HCT116 (cell line): ENCODE data around the gene SLC19A1. TPM values are rescaled to one million over a fixed set of nuclear protein-coding genes. Genes with fewer than 3 reads are reported as not detected.

Source experiments
- ATAC-seq: fragments of 200-7000 bp; cut with Tn5 transposase; 2 replicates; pipeline ENCODE4 v1.9.1; 2020; ENCODE audit warnings: mild to moderate bottlenecking, moderate library complexity
- BruUV-seq: library from RNA; stranded (reverse); fragments of 400-500 nt; replicated peaks from 2 replicates; lab custom pipeline; 2021; lab: Mats Ljungman, UMichigan
- CTCF ChIA-PET: fragments of 300-600 bp; sonication (Branson Sonifier 250); formaldehyde crosslinking; loops from one replicate; lab custom pipeline; 2021; ENCODE audit warnings: antibody characterized with exemption; lab: Charles Lee
- POLR2A ChIA-PET: fragments of 300-600, 350-600 bp; sonication (Branson Sonifier 250); formaldehyde crosslinking; loops from one replicate; lab custom pipeline; 2021; ENCODE audit warnings: antibody characterized with exemption; lab: Charles Lee
- RAD21 ChIA-PET, 2 experiments: fragments of 300-600 bp; sonication (Branson Sonifier 250); formaldehyde crosslinking; loops; one replicate each; lab custom pipeline; 2023; ENCODE audit warnings: low total read pairs in 2 of 2; ENCODE audit not compliant: uncharacterized antibody in 2 of 2, unreplicated experiment in 2 of 2, low non-redundant PET in 1 of 2; lab: Charles Lee
- DNase-seq: peaks from one replicate; pipeline ENCODE4 v3.0.0-alpha.2; 2010; ENCODE audit warnings: low read depth, low spot score
- H2AFZ ChIP-seq: fragments of 200-600 bp; shearing (Covaris generic), sonication (generic); 2 replicates; pipeline ENCODE4 v1.6.1; 2017; ENCODE audit warnings: low read depth, mixed run types, mixed read lengths, antibody characterized with exemption, low read length; ENCODE audit not compliant: poor library complexity, severe bottlenecking
- H3K27ac ChIP-seq: 2 replicates; pipeline ENCODE4 v1.5.1; 2012; ENCODE audit warnings: low read depth, low read length
- H3K27me3 ChIP-seq: fragments of 200-600 bp; sonication (generic); 2 replicates; pipeline ENCODE4 v1.6.1; 2016; ENCODE audit warnings: mixed run types, low read length, mixed read lengths; ENCODE audit not compliant: insufficient read depth
- H3K36me3 ChIP-seq, 2 experiments: fragments of 200-500 bp in 1 of 2; fragments of 200-600 bp in 1 of 2; sonication (Bioruptor generic) in 1 of 2; sonication (generic) in 1 of 2; 2 replicates each; pipeline versions ENCODE4 v1.5.1 to v1.6.1; 2014 to 2016; ENCODE audit warnings: low read length in 2 of 2, inconsistent platforms in 1 of 2, mixed read lengths in 1 of 2, mixed run types in 1 of 2; ENCODE audit not compliant: insufficient read depth in 2 of 2, control insufficient read depth in 1 of 2
- H3K4me1 ChIP-seq, 2 experiments: fragments of 200-600 bp in 1 of 2; sonication (generic) in 1 of 2; 2 replicates each; pipeline versions ENCODE4 v1.5.1 to v1.6.1; 2012 to 2017; ENCODE audit warnings: low read length in 2 of 2, inconsistent platforms in 1 of 2, mild to moderate bottlenecking in 1 of 2, mixed read lengths in 1 of 2, mixed run types in 1 of 2, moderate library complexity in 1 of 2; ENCODE audit not compliant: insufficient read depth in 2 of 2, control insufficient read depth in 1 of 2
- H3K4me2 ChIP-seq: fragments of 200-600 bp; sonication (generic); 2 replicates; pipeline ENCODE4 v1.6.1; 2017; ENCODE audit warnings: mixed run types, low read length, mixed read lengths
- H3K4me3 ChIP-seq, 2 experiments: fragments of 200-600 bp in 1 of 2; sonication (generic) in 1 of 2; replicated peaks in 1 of 2; 2 replicates each; pipeline ENCODE4 v1.5.1; 2011 to 2016; ENCODE audit warnings: low read length in 2 of 2, control low read depth in 1 of 2, low read depth in 1 of 2, mild to moderate bottlenecking in 1 of 2, mixed read lengths in 1 of 2, mixed run types in 1 of 2
- H3K79me2 ChIP-seq: fragments of 200-600 bp; sonication (generic); 2 replicates; pipeline ENCODE4 v1.6.1; 2017; ENCODE audit warnings: mild to moderate bottlenecking, mixed run types, low read length, moderate library complexity, mixed read lengths; ENCODE audit not compliant: insufficient read depth
- H3K9ac ChIP-seq: fragments of 200-600 bp; sonication (generic); 2 replicates; pipeline ENCODE4 v1.6.1; 2016; ENCODE audit warnings: low read length, mixed read lengths
- H3K9me2 ChIP-seq: fragments of 200-600 bp; sonication (generic), shearing (Covaris generic); 2 replicates; pipeline ENCODE4 v1.6.1; 2017; ENCODE audit warnings: mixed run types, mild to moderate bottlenecking, moderate library complexity; ENCODE audit not compliant: insufficient read depth
- H3K9me3 ChIP-seq, 2 experiments: fragments of 200-500 bp in 1 of 2; fragments of 200-600 bp in 1 of 2; sonication (Bioruptor generic) in 1 of 2; sonication (generic) in 1 of 2; 2 replicates each; pipeline ENCODE4 v1.6.1; 2014 to 2017; ENCODE audit warnings: low read length in 2 of 2, mixed read lengths in 2 of 2, inconsistent platforms in 1 of 2, low read depth in 1 of 2, mild to moderate bottlenecking in 1 of 2, mixed run types in 1 of 2, moderate library complexity in 1 of 2; ENCODE audit not compliant: control insufficient read depth in 1 of 2, insufficient read depth in 1 of 2
- H4K20me1 ChIP-seq: fragments of 200-600 bp; sonication (generic), shearing (Covaris generic); 2 replicates; pipeline ENCODE4 v1.6.1; 2017; ENCODE audit warnings: mixed run types, mild to moderate bottlenecking, moderate library complexity; ENCODE audit not compliant: insufficient read depth
- CBX3 ChIP-seq: IDR thresholded peaks from 2 replicates; pipeline ENCODE4 v1.6.1; 2012; ENCODE audit warnings: low read depth
- CEBPB ChIP-seq: IDR thresholded peaks from 2 replicates; pipeline ENCODE4 v1.6.1; 2012; ENCODE audit warnings: low read depth
- EGR1 ChIP-seq: IDR thresholded peaks from 2 replicates; pipeline ENCODE4 v1.6.1; 2012; ENCODE audit warnings: low read depth
- ELF1 ChIP-seq: IDR thresholded peaks from 2 replicates; pipeline ENCODE4 v1.6.1; 2012; ENCODE audit warnings: low read depth, borderline replicate concordance
- EZH2 ChIP-seq: fragments of 200-600 bp; sonication (generic); IDR thresholded peaks from 2 replicates; pipeline ENCODE4 v1.6.1; 2017; ENCODE audit warnings: antibody characterized with exemption, mixed run types
- POLR2A ChIP-seq: IDR thresholded peaks from 2 replicates; pipeline ENCODE4 v1.7.0; 2011; ENCODE audit warnings: borderline replicate concordance; ENCODE audit not compliant: insufficient read depth, insufficient read length; ENCODE audit errors: extremely low read depth
- POLR2AphosphoS5 ChIP-seq: IDR thresholded peaks from 2 replicates; pipeline ENCODE4 v1.6.1; 2011; ENCODE audit warnings: mild to moderate bottlenecking, low read depth, low read length, moderate library complexity
- RAD21 ChIP-seq: IDR thresholded peaks from 2 replicates; pipeline ENCODE4 v1.6.1; 2012; ENCODE audit warnings: low read depth, mild to moderate bottlenecking
- SP1 ChIP-seq: IDR thresholded peaks from 2 replicates; pipeline ENCODE4 v1.6.1; 2012; ENCODE audit warnings: low read depth
- SRF ChIP-seq: IDR thresholded peaks from 2 replicates; pipeline ENCODE4 v1.6.1; 2012; ENCODE audit warnings: low read depth
- TCF7L2 ChIP-seq: IDR thresholded peaks from 2 replicates; pipeline ENCODE4 v1.7.0; 2011; ENCODE audit warnings: borderline replicate concordance, inconsistent platforms; ENCODE audit not compliant: insufficient read depth, insufficient read length; ENCODE audit errors: extremely low read depth
- YY1 ChIP-seq: IDR thresholded peaks from 2 replicates; pipeline ENCODE4 v1.6.1; 2011; ENCODE audit warnings: low read length, low read depth, moderate library complexity, mild to moderate bottlenecking; ENCODE audit not compliant: insufficient replicate concordance; ENCODE audit errors: extremely low read depth
- ZFX ChIP-seq: fragments of 450-650 bp; IDR thresholded peaks from 2 replicates; pipeline ENCODE4 v1.6.1; 2017
- ZNF274 ChIP-seq: fragments of 200-500 bp; sonication (Bioruptor generic); IDR thresholded peaks from 2 replicates; pipeline ENCODE4 v1.6.1; 2014; ENCODE audit warnings: mild to moderate bottlenecking, low read depth, low read length, inconsistent platforms
- intact Hi-C: fragments of 100-400 bp; cut with micrococcal nuclease; formaldehyde crosslinking; loops from 2 replicates; pipeline ENCODE4 v1.10.0; 2022
- total RNA-seq: library from RNA; stranded (reverse); gene quantifications from one replicate; pipeline ENCODE4 v1.2.1, GENCODE V29; 2021; ENCODE audit not compliant: unreplicated experiment
- TF ChIP-seq, protein P1 (sequence below): IDR thresholded peaks from 2 replicates; pipeline ENCODE4 v1.6.1; 2012
- TF ChIP-seq, protein P2 (sequence below): IDR thresholded peaks from 2 replicates; pipeline ENCODE4 v1.6.1; 2011; ENCODE audit warnings: mild to moderate bottlenecking, low read length, moderate library complexity; ENCODE audit not compliant: insufficient replicate concordance; ENCODE audit errors: extremely low read depth
- TF ChIP-seq, protein P3 (sequence below), 3 experiments: fragments of 200-600 bp in 1 of 3; sonication (generic) in 1 of 3; IDR thresholded peaks in 2 of 3; conservative IDR thresholded peaks in 1 of 3; 2 replicates each; pipeline ENCODE4 v1.5.1; 2012 to 2017; ENCODE audit warnings: low read depth in 2 of 3, low read length in 2 of 3, antibody characterized with exemption in 1 of 3, borderline replicate concordance in 1 of 3, control low read depth in 1 of 3, mild to moderate bottlenecking in 1 of 3, mixed read lengths in 1 of 3, mixed run types in 1 of 3, moderate library complexity in 1 of 3; ENCODE audit not compliant: insufficient read depth in 1 of 3

The SLC19A1 gene
- total RNA-seq, 1 experiment from 2014 or later: 50.2 TPM

DNA sequence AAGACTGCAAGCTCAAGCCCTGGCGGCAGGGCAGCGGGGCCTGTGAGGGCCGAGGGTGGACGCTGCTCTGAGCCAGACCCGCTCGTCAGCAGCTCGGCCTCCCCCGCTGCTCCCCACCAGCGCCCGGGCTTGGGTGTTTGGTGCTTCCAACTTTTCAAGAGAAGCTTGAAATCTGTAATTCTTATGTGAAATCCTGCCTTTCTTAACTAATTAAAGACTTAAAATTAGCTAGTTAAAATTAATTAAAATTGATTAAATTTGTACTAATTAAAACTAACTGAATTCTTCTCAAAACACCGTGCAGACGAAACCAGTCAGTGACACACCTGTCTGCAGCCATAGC lies 14.0 kb upstream of the SLC19A1 start:
- no peaks in the 10 kb centered on the region for H3K79me2 ChIP-seq
- no peaks in the 10 kb centered on the region for H3K27me3 ChIP-seq
- DNase-seq: no peak
- H3K9ac ChIP-seq: peak overlapping the region; percentile 72
- no peaks in the 10 kb centered on the region for H3K9me2 ChIP-seq
- CTCF ChIA-PET: interaction anchor here (0.6 to 1.7 kb wide), 22 partner anchors 13 to 418 kb away, joined by 3 to 39 read pairs (median 3); partner anchors contain the start of gene POFUT2
- H3K36me3 ChIP-seq: no peaks in the 10 kb centered on the region
- ATAC-seq: no peak
- peak overlapping the region; percentile 80 for H3K4me2 ChIP-seq
- TF ChIP-seq, protein P1, sequence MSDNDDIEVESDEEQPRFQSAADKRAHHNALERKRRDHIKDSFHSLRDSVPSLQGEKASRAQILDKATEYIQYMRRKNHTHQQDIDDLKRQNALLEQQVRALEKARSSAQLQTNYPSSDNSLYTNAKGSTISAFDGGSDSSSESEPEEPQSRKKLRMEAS: no peak
- TF ChIP-seq SRF (no peak), YY1 (no peak), ZNF274 (no peak), EZH2 (no peak), SP1 (no peak), CBX3 (no peak), POLR2A (no peak), ZFX (no peak), TCF7L2 (no peak), EGR1 (no peak), RAD21 (no peak), POLR2AphosphoS5 (no peak), ELF1 (no peak), CEBPB (no peak)
- TF ChIP-seq, protein P2, sequence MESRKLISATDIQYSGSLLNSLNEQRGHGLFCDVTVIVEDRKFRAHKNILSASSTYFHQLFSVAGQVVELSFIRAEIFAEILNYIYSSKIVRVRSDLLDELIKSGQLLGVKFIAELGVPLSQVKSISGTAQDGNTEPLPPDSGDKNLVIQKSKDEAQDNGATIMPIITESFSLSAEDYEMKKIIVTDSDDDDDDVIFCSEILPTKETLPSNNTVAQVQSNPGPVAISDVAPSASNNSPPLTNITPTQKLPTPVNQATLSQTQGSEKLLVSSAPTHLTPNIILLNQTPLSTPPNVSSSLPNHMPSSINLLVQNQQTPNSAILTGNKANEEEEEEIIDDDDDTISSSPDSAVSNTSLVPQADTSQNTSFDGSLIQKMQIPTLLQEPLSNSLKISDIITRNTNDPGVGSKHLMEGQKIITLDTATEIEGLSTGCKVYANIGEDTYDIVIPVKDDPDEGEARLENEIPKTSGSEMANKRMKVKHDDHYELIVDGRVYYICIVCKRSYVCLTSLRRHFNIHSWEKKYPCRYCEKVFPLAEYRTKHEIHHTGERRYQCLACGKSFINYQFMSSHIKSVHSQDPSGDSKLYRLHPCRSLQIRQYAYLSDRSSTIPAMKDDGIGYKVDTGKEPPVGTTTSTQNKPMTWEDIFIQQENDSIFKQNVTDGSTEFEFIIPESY: no peak
- TF ChIP-seq, protein P3, sequence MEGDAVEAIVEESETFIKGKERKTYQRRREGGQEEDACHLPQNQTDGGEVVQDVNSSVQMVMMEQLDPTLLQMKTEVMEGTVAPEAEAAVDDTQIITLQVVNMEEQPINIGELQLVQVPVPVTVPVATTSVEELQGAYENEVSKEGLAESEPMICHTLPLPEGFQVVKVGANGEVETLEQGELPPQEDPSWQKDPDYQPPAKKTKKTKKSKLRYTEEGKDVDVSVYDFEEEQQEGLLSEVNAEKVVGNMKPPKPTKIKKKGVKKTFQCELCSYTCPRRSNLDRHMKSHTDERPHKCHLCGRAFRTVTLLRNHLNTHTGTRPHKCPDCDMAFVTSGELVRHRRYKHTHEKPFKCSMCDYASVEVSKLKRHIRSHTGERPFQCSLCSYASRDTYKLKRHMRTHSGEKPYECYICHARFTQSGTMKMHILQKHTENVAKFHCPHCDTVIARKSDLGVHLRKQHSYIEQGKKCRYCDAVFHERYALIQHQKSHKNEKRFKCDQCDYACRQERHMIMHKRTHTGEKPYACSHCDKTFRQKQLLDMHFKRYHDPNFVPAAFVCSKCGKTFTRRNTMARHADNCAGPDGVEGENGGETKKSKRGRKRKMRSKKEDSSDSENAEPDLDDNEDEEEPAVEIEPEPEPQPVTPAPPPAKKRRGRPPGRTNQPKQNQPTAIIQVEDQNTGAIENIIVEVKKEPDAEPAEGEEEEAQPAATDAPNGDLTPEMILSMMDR (IDR thresholded peaks at IDR 0.05 in 2 of 3, conservative IDR thresholded peaks at IDR 0.05 in 1 of 3; ENCODE audit: borderline replicate concordance in 1 of 3, insufficient read depth in 1 of 3, low read depth in 2 of 3, low read length in 2 of 3): no peak
- H3K4me3 ChIP-seq: peak overlapping the region; percentile 47 to 55
- RAD21 ChIA-PET: interaction anchor here (0.6 to 1.1 kb wide), 7 partner anchors 39 to 415 kb away, joined by 3 to 6 read pairs (median 4); no protein-coding TSS in a partner anchor
- BruUV-seq: no TSS peak
- H2AFZ ChIP-seq: no peak overlapping the region
- no peaks in the 10 kb centered on the region for H3K9me3 ChIP-seq
- H4K20me1 ChIP-seq: no peaks in the 10 kb centered on the region
- peak overlapping the region; percentile 75 for H3K27ac ChIP-seq
- POLR2A ChIA-PET: interaction anchor here (0.7 to 1.6 kb wide), 3 partner anchors 36 to 365 kb away, joined by 3 to 5 read pairs (median 3); no protein-coding TSS in a partner anchor
- intact Hi-C loops: loop anchor here (1.0 to 10.0 kb wide), 3 partner anchors 264 to 369 kb away; no protein-coding TSS in a partner anchor
- peaks cover 11 to 29% of the 10 kb centered on the region in 2 experiments for H3K4me1 ChIP-seq
